ENCODE results near the gene DQX1. TPM values are rescaled to one million over a fixed set of nuclear protein-coding genes. Genes with fewer than 3 reads are reported as not detected.

Gene DQX1
- total and polyA plus RNA-seq, 9 of the 15 experiments (the other 6 are each of a cell fraction or from before 2014, with no cell fraction given): 0.04 to 0.38 (median 0.18) TPM; not detected in 1

GRCh38 chr2:74507926-74508520 lies 18.0 kb downstream of the DQX1 start (continued):
- TF ChIP-seq XRCC3 (IDR thresholded peaks at IDR 0.05): no peak
- TF ChIP-seq MAX (CRISPR knock-in tag; IDR thresholded peaks at IDR 0.05): no peak
- TF ChIP-seq NFE2 (IDR thresholded peaks at IDR 0.05; ENCODE audit: low read depth): no peak
- TF ChIP-seq FUS (optimal IDR thresholded peaks at IDR 0.05; ENCODE audit: low read depth, low read length): no peak
- TF ChIP-seq ZNF232 (CRISPR knock-in tag; IDR thresholded peaks at IDR 0.05): no peak
- TF ChIP-seq ZNF395 (CRISPR knock-in tag; IDR thresholded peaks at IDR 0.05): peak; percentile 78; the same call in 1 of the 2 replicates
- TF ChIP-seq TAF15 (IDR thresholded peaks at IDR 0.05; ENCODE audit: low read depth, low read length): no peak
- TF ChIP-seq RBM22 (IDR thresholded peaks at IDR 0.05; ENCODE audit: low read depth, low read length, poor library complexity, severe bottlenecking): no peak
- TF ChIP-seq TRIM28 (IDR thresholded peaks at IDR 0.05): no peak
- TF ChIP-seq KLF10 (CRISPR knock-in tag; IDR thresholded peaks at IDR 0.05): no peak
- TF ChIP-seq SAFB (IDR thresholded peaks at IDR 0.05; ENCODE audit: borderline replicate concordance, low read depth, low read length): no peak
- 0 out of 2 replicates have a peak, but pooled peaks have one; percentile 58 for TF ChIP-seq ZNF584 (CRISPR knock-in tag; IDR thresholded peaks at IDR 0.05; ENCODE audit: low read depth)
- no peak for TF ChIP-seq DIDO1 (tag; IDR thresholded peaks at IDR 0.05; ENCODE audit: low read depth)
- TF ChIP-seq MEIS2 (IDR thresholded peaks at IDR 0.05; ENCODE audit: partially characterized antibody): no peak
- TF ChIP-seq DPF2 (IDR thresholded peaks at IDR 0.05): 0 out of 2 replicates have a peak, but pooled peaks have one; percentile 13
- TF ChIP-seq ZNF121 (CRISPR knock-in tag; conservative IDR thresholded peaks at IDR 0.05): no peak
- no peak for TF ChIP-seq HMBOX1 (IDR thresholded peaks at IDR 0.05)
- TF ChIP-seq ZNF316 (IDR thresholded peaks at IDR 0.05): no peak
- peak; percentile 38 for TF ChIP-seq VEZF1 (CRISPR knock-in tag; IDR thresholded peaks at IDR 0.05)
- no peak for TF ChIP-seq HCFC1 (IDR thresholded peaks at IDR 0.05; ENCODE audit: low read depth, low read length)

Measured in K562 (cell line).